Skeletal muscle satellite cell (primary cell): Measurements from ENCODE around the gene ADGRL3.

Experiments
- H3K27me3 ChIP-seq: 2 replicates; pipeline ENCODE4 v1.7.0; 2013; ENCODE audit warnings: low read length; ENCODE audit not compliant: control insufficient read depth, insufficient read depth
- H3K36me3 ChIP-seq: 2 replicates; pipeline ENCODE4 v1.7.0; 2013; ENCODE audit warnings: mild to moderate bottlenecking, control low read depth, low read length; ENCODE audit not compliant: insufficient read depth
- H3K4me1 ChIP-seq: 2 replicates; pipeline ENCODE4 v1.7.0; 2013; ENCODE audit warnings: low read length; ENCODE audit not compliant: control insufficient read depth, insufficient read depth
- H3K4me2 ChIP-seq: 2 replicates; pipeline ENCODE4 v1.7.0; 2013; ENCODE audit warnings: mild to moderate bottlenecking, low read length
- H3K4me3 ChIP-seq: 2 replicates; pipeline ENCODE4 v1.7.0; 2013; ENCODE audit warnings: low read length
- H3K9ac ChIP-seq: 2 replicates; pipeline ENCODE4 v1.7.0; 2013; ENCODE audit warnings: mild to moderate bottlenecking, low read depth, low read length, moderate library complexity
- H3K9me3 ChIP-seq: replicated peaks from 2 replicates; pipeline ENCODE4 v1.7.0; 2013; ENCODE audit warnings: mild to moderate bottlenecking, control low read depth, low read length

The ADGRL3 gene

DNA sequence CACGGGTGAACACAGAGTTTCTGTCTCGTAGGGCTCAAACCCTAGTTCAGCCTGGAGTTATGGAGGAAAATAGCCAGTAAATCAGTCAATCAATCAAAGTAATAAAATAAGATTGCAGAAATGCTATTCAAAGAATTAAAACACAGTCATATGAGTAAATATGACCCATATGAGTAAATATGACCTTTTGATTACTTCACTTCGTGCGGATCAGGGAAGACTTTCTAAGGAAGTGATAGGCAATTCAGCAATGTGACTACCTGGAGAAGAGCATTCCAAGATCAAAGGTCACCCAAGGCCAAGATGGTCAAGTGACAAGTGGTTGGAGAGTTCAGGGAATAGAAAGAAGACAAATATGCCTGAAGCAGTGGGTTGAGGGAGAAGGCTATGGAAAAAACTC is 722.6 kb downstream of the ADGRL3 start:
- no peak overlapping the region for H3K4me3 ChIP-seq
- no peaks in the 10 kb centered on the region for H3K4me1 ChIP-seq
- no peak overlapping the region for H3K9ac ChIP-seq
- no peaks in the 10 kb centered on the region for H3K36me3 ChIP-seq
- H3K27me3 ChIP-seq = no peaks in the 10 kb centered on the region
- no peaks in the 10 kb centered on the region for H3K9me3 ChIP-seq
- no peak overlapping the region for H3K4me2 ChIP-seq

DNA sequence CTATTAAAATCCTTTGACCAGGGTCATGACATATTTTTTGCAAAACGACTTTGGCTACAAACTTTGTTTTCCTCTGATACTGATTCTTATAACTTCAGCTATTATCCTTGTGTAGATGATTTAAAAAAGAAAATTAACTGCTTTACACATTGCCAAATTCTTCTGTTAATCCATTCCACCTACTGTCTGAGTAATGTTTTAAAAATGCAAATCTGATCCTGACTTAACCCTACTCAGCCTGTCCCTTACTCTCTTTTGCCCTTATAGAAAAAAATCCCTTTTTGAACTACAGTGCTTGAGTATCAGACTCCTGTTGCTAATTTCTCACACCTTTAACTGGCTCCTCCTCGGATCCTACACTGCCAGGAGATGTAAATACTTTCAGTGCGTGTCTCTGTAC is 723.1 kb downstream of the ADGRL3 start:
- Histone ChIP-seq H3K4me2 (no peak overlapping the region), H3K9me3 (no peaks in the 10 kb centered on the region), H3K36me3 (no peaks in the 10 kb centered on the region), H3K4me1 (no peaks in the 10 kb centered on the region), H3K27me3 (no peaks in the 10 kb centered on the region), H3K4me3 (no peak overlapping the region), H3K9ac (no peak overlapping the region)

DNA sequence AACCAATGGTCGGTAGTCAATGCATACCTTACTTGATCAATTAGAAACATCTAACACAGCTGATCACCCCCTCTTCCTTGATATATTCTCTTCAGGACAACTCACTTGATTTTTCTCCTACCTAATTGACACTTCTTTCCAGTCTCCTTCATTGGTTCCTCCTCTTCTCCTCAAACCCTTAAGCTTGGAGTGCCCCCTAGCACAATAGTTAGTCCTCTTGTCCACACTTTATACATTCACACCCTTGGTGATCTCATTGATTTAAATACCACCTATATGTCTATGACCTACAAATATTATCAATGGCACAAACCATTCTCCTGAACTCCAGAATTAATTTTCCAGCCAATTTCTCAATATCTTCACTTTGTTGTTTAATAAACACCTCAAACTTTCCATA is 724.0 kb downstream of the ADGRL3 start:
- Histone ChIP-seq H3K9me3 (no peaks in the 10 kb centered on the region), H3K27me3 (no peaks in the 10 kb centered on the region), H3K9ac (no peak overlapping the region), H3K4me1 (no peaks in the 10 kb centered on the region), H3K4me3 (no peak overlapping the region), H3K4me2 (no peak overlapping the region), H3K36me3 (no peaks in the 10 kb centered on the region)

DNA sequence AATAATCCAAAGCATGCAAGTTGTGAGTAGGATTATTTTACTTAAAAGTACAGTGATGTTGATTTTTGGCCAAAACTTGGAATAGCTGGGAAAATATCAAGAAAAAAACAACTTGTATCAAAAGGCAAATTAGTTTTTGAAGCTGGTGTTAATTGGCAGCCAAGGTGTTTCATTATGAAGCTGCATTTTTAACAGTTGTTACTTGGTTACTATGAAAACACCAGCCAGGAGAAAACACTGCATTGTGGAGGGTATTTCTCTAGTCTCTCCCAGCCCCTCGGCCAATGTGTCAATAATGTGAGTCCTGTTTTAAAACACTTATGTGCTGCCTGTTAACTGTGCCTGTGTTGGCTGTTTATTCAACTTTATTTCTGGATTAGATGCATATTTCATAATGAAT is 733.4 kb downstream of the ADGRL3 start:
- Histone ChIP-seq H3K36me3 (no peaks in the 10 kb centered on the region), H3K9me3 (no peaks in the 10 kb centered on the region), H3K9ac (no peak overlapping the region), H3K27me3 (no peaks in the 10 kb centered on the region), H3K4me1 (no peaks in the 10 kb centered on the region), H3K4me2 (no peak overlapping the region), H3K4me3 (no peak overlapping the region)

DNA sequence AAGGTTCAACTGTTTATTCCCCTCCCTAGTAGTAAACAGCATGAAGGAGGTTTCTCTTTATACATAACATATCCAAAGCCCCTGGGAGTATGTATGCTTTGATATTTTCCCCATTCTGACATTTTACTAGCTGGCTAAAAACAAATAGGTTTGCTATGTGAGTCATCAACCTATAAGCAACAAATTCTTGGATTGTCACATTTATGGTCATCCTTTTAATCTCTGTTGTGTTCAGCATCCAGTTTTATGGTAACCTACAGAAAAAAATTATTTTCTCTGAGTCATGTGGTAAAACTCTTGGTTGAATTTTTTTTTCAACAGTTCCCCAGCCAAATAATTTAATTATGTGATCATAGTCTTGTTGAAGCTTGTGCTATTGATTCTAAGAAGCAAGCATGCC is 734.1 kb downstream of the ADGRL3 start:
- H3K9me3 ChIP-seq = no peaks in the 10 kb centered on the region
- H3K4me3 ChIP-seq = no peak overlapping the region

DNA sequence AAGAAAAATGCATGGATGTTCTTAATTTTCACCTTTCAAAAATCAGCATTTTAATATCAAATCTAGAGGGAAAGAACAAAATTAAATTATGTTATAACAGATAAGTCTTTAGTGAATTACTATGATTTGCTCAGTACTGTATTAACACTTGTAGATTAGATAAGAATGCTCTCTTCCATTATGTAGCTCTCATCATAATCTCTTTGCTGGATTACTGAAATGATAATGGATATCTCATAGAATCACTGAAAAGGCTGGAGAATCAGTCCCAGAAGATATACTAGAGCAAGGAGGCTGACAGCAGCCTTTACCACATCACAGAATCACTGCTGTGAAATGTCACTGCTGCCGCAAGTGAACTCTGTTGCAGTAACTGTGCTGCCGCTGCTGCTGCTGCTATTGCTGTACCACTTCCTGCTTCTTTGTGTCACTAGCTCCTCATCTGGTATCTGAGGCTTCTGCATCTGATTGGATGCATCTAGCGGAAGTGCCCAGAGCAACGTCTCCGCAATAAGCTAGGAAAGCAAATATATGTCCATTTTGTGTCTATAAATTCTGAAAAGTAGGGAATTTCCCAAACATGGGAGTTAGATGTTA is 738.2 kb downstream of the ADGRL3 start:
- Histone ChIP-seq H3K4me3 (no peak overlapping the region), H3K36me3 (no peaks in the 10 kb centered on the region), H3K9me3 (no peaks in the 10 kb centered on the region), H3K4me1 (no peaks in the 10 kb centered on the region), H3K9ac (no peak overlapping the region), H3K4me2 (no peak overlapping the region), H3K27me3 (no peaks in the 10 kb centered on the region)

More for the DNA sequence above, 734.1 kb downstream of the ADGRL3 start:
- no peaks in the 10 kb centered on the region for H3K4me1 ChIP-seq
- H3K4me2 ChIP-seq = no peak overlapping the region
- no peak overlapping the region for H3K9ac ChIP-seq
- H3K27me3 ChIP-seq = no peaks in the 10 kb centered on the region
- H3K36me3 ChIP-seq = no peaks in the 10 kb centered on the region

DNA sequence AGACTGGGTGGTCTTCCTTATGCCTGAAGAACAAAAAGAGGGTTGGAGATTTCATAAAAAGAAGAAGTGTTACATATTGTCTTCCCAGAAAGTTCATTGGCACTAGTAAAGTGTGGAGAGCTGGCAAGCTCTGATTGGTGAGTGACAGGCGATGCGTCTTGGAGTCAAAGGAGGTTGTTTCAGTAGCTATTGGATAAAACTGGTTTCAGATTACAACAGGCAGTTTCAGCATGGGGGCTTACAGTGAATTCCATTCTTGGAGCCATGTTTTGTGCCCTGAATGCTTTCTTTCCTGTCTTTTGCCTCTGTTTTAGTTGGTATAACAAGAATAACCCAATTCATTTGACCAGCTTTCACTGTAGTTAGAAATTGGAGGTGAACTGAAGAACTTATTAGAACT is 750.5 kb downstream of the ADGRL3 start:
- Histone ChIP-seq H3K4me2 (no peak overlapping the region), H3K4me1 (no peaks in the 10 kb centered on the region), H3K27me3 (no peaks in the 10 kb centered on the region), H3K4me3 (no peak overlapping the region), H3K36me3 (no peaks in the 10 kb centered on the region), H3K9me3 (no peaks in the 10 kb centered on the region), H3K9ac (no peak overlapping the region)

DNA sequence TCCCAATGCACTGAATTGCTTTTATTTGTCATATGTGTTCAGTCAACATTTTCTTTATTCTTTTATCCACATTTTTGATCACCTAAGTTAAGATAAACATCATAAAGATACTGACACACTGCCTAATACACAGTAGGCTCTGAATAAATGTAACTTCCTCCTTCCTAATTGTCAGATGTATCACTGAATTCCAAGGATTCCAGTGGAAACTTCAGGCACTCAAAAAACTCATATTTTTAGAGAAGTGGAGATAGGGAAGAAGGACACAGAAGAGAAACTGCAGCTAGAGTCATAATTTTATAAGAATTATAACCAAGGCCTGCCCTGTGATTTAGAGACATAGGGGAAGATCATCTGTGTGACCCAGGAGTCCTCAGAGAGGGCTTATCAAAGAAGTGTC is 753.3 kb downstream of the ADGRL3 start:
- no peaks in the 10 kb centered on the region for H3K9me3 ChIP-seq
- H3K4me3 ChIP-seq = no peak overlapping the region
- no peaks in the 10 kb centered on the region for H3K27me3 ChIP-seq
- no peaks in the 10 kb centered on the region for H3K36me3 ChIP-seq
- no peak overlapping the region for H3K9ac ChIP-seq
- H3K4me2 ChIP-seq = no peak overlapping the region
- no peaks in the 10 kb centered on the region for H3K4me1 ChIP-seq

DNA sequence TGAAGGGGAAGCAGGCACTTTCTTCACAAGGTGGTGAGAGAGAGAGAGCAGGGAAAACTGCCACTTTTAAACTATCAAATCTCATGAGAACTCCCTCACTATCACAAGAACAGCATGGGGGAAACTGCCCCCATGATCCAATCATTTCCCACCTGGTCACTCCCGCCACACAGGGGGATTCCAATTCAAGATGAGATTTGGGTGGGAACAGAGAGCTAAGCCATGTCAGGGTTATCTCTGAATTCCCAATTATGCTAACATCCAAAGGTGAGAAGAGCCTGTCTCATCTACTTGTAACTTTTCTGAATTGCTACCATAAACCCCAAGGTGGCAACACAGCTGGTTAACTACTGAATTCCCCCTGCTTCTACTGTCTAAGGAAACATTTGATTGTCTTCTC is 758.5 kb downstream of the ADGRL3 start:
- Histone ChIP-seq H3K4me2 (no peak overlapping the region), H3K4me1 (no peaks in the 10 kb centered on the region), H3K9ac (no peak overlapping the region), H3K9me3 (no peaks in the 10 kb centered on the region), H3K36me3 (no peaks in the 10 kb centered on the region), H3K27me3 (no peaks in the 10 kb centered on the region), H3K4me3 (no peak overlapping the region)

DNA sequence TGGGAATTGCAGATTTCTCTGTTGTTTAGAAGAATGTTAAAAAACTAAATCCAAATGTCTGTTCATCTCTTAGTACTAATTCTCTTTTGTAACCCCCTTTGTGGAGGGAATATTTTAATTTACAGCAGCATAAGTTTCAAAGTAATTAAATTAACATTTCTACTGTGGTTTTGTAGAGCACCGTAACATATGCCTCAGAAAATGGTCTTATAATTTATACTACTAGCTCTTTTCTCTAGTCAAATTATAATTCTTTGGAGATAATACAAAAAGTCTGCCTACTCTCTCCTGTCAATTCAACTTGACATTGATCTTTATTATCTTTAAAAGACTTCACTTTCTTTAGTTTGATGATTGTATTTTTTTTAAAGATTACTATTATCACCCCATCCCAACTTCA is 759.0 kb downstream of the ADGRL3 start:
- H3K4me2 ChIP-seq = no peak overlapping the region
- no peaks in the 10 kb centered on the region for H3K4me1 ChIP-seq
- no peak overlapping the region for H3K9ac ChIP-seq
- H3K36me3 ChIP-seq = no peaks in the 10 kb centered on the region
- H3K9me3 ChIP-seq = no peaks in the 10 kb centered on the region
- no peak overlapping the region for H3K4me3 ChIP-seq
- H3K27me3 ChIP-seq = no peaks in the 10 kb centered on the region

DNA sequence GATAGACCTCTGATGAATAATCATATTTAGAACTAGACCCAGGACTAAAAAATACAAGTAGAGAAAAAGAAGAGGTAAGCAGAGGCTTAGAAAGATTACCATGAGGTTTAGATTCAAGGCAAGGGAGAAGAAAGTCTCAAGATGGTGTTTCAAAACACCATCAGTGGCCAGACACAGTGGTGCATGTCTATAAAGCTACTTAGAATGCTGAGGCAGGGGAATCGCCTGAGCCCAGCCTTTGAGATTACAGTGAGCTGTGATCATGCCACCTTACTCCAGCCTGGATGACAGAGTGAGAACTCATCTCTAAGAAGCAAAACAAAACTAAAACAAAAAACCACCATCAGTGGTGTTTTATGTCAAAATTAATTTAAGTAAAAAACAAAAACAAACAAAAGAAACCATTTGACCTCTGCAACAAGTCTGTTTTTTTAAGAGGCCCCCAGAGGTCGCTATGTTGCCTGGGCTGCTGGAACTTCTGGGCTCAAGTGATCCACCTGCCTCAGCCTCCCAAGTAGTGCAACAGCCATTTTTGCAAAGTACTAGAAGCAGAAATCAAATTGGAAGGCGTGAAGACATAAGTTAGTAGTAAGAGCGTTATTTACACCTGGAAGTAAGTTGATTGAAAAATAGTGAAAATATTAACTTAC is 784.3 kb downstream of the ADGRL3 start:
- no peak overlapping the region for H3K4me3 ChIP-seq

DNA sequence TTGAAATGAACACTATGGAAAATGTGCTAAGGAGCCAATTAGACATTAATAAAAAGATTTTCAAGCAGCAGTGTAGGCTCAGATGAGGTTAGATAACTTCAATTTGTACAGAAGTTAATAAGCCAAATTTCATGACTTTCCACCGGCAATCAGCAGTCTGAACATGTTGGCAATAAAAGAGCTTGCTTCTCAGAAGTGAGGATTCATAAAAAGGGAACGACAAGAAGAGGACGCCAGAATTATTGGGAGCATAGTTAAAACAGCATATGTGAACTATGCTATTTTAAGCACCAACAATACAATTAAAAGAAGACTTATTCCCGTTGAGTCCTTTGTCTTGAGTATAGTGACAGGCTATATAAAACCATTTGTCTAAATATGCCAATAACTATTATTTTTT is 785.3 kb downstream of the ADGRL3 start:
- Histone ChIP-seq H3K9ac (no peak overlapping the region), H3K27me3 (no peaks in the 10 kb centered on the region), H3K36me3 (no peaks in the 10 kb centered on the region), H3K4me3 (no peak overlapping the region), H3K9me3 (no peaks in the 10 kb centered on the region), H3K4me1 (no peaks in the 10 kb centered on the region), H3K4me2 (no peak overlapping the region)

More for the DNA sequence above, 784.3 kb downstream of the ADGRL3 start:
- Histone ChIP-seq H3K9me3 (no peaks in the 10 kb centered on the region), H3K4me1 (no peaks in the 10 kb centered on the region), H3K4me2 (no peak overlapping the region), H3K36me3 (no peaks in the 10 kb centered on the region), H3K27me3 (no peaks in the 10 kb centered on the region), H3K9ac (no peak overlapping the region)
